ENCODE measurements around the gene PATJ.
"Not testable (repeated sequence)": the region's sequence is repeated elsewhere in the genome, so short reads cannot be mapped to it uniquely, and the experiment has no call there.

The PATJ gene

DNA sequence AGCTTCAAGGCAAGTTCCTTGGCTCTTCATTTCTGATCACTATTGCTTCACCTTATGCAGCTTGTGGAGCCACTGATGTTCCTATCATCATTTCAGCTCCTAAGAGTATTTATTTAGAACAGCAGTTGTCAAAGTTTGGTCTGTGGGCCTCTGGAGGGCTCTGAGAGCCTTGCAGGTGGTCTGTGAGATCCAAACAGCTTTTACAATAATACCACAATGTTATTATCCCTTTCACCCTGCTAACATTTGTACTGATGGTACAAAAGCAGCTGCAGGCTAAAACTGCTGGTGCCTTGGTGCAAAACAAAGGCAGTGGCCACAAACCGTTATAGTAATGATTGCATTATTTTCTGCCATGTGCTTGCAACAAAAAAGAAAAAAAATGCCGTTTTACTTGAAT, 33.8 kb downstream of the PATJ start:
- TF ChIP-seq, protein P1, sequence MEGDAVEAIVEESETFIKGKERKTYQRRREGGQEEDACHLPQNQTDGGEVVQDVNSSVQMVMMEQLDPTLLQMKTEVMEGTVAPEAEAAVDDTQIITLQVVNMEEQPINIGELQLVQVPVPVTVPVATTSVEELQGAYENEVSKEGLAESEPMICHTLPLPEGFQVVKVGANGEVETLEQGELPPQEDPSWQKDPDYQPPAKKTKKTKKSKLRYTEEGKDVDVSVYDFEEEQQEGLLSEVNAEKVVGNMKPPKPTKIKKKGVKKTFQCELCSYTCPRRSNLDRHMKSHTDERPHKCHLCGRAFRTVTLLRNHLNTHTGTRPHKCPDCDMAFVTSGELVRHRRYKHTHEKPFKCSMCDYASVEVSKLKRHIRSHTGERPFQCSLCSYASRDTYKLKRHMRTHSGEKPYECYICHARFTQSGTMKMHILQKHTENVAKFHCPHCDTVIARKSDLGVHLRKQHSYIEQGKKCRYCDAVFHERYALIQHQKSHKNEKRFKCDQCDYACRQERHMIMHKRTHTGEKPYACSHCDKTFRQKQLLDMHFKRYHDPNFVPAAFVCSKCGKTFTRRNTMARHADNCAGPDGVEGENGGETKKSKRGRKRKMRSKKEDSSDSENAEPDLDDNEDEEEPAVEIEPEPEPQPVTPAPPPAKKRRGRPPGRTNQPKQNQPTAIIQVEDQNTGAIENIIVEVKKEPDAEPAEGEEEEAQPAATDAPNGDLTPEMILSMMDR (conservative IDR thresholded peaks at IDR 0.05; ENCODE audit: low read length) = no peak
- no peak for DNase-seq (ENCODE audit: low read depth)
- no peak overlapping the region for H3K4me3 ChIP-seq (ENCODE audit: low read length)

DNA sequence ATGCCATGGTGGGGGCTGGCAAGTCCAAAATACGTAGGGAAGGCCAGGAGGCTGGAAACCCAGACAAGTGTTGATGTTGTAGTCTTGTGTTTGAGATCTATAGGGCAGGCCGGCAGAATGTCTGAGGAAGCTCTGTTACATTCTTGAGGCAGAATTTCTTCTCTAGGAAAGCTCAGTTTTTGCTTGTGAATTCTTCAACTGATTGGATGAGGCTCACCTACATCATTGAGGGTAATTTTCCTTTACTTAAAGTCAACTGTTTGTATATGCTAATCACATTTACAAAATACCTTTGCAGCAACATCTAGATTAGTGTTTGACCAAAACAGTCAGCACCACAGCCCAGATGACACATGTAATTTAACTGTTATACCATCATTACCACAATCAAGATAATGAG, 37.0 kb downstream of the PATJ start:
- no peak overlapping the region for H3K4me3 ChIP-seq (ENCODE audit: low read length)
- no peak for DNase-seq (ENCODE audit: low read depth)
- TF ChIP-seq, protein P1 (conservative IDR thresholded peaks at IDR 0.05; ENCODE audit: low read length) = no peak

GRCh38 chr1:61781151-61781550, 38.9 kb downstream of the PATJ start:
- TF ChIP-seq, protein P1 (conservative IDR thresholded peaks at IDR 0.05; ENCODE audit: low read length) = no peak
- DNase-seq (ENCODE audit: low read depth) = no peak
- H3K4me3 ChIP-seq (ENCODE audit: low read length) = no peak overlapping the region

- no peak for DNase-seq (ENCODE audit: low read depth)
- TF ChIP-seq, protein P1 (conservative IDR thresholded peaks at IDR 0.05; ENCODE audit: low read length) = no peak
- no peak overlapping the region for H3K4me3 ChIP-seq (ENCODE audit: low read length)
These were observed 40.5 kb downstream of the PATJ start for GRCh38 chr1:61782771-61783170.

GRCh38 chr1:61784726-61785125, 42.4 kb downstream of the PATJ start:
- DNase-seq (ENCODE audit: low read depth) = no peak
- H3K4me3 ChIP-seq (ENCODE audit: low read length) = no peak overlapping the region
- TF ChIP-seq, protein P1 (conservative IDR thresholded peaks at IDR 0.05; ENCODE audit: low read length) = no peak

- TF ChIP-seq, protein P1 (conservative IDR thresholded peaks at IDR 0.05; ENCODE audit: low read length) = no peak
- no peak for DNase-seq (ENCODE audit: low read depth)
- no peak overlapping the region for H3K4me3 ChIP-seq (ENCODE audit: low read length)
These were observed 48.6 kb downstream of the PATJ start for GRCh38 chr1:61790837-61791236.

DNA sequence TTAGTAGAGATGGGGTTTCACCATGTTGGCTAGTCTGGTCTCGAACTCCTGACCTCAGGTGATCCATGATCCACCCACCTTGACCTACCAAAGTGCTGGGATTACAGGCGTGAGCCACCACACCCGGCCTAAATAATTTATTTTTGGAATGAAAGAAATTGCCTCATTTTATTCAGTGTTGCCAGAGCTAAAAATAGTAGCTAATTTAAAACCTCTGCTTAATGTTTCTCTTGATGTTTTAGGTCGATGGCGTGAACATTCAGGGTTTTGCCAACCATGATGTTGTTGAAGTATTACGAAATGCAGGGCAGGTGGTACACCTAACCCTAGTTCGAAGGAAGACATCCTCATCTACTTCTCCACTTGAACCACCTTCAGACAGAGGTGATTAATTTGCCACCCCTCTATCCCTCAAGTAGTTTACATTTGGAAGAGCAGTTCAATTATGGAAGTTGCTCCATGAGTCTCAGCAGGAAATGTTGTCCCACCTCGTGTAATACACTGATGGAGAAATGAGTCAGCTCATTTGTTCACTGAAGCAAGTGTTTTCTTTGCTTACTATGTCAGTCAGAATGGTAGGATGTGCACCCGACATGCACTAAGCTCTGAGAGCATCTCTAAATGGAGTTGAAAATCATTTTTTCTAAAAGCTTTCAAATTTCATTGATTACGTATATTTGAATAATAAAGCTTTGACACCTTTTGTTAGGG, 54.9 kb downstream of the PATJ start:
- TF ChIP-seq, protein P1 (conservative IDR thresholded peaks at IDR 0.05; ENCODE audit: low read length) = no peak
- no peak overlapping the region for H3K4me3 ChIP-seq (ENCODE audit: low read length)
- no peak for DNase-seq (ENCODE audit: low read depth)

GRCh38 chr1:61801047-61801446, 58.8 kb downstream of the PATJ start:
- not testable (repeated sequence) for H3K4me3 ChIP-seq (ENCODE audit: low read length); DNase-seq (ENCODE audit: low read depth)
